Fibroblast of the aortic adventitia (primary cell): Measurements from ENCODE around the gene ERCC1. TPM values are rescaled to one million over a fixed set of nuclear protein-coding genes. Genes with fewer than 3 reads are reported as not detected.
A peak's percentile ranks its signal among the peaks of the same experiment; 100 is the strongest.

Source experiments
- DNase-seq: peaks from one replicate; pipeline ENCODE4 v3.0.0-alpha.2; 2010; ENCODE audit warnings: low read depth
- H3K4me3 ChIP-seq: 2 replicates; pipeline ENCODE4 v1.5.1; 2011; ENCODE audit warnings: low read depth, mild to moderate bottlenecking, control low read depth, low read length, moderate library complexity
- total RNA-seq: library from RNA; depleted of rRNA; stranded (reverse); fragments of >200 nt; gene quantifications from 2 replicates; pipeline ENCODE4 v1.2.3, GENCODE V29; 2012; ENCODE audit warnings: low replicate concordance
- TF ChIP-seq, protein P1 (sequence below): IDR thresholded peaks from 2 replicates; pipeline ENCODE4 v1.5.1; 2011; ENCODE audit warnings: mild to moderate bottlenecking, low read length, control low read depth, inconsistent platforms; ENCODE audit not compliant: insufficient read depth

Gene ERCC1
- total RNA-seq, 1 donor = 109 TPM

DNA sequence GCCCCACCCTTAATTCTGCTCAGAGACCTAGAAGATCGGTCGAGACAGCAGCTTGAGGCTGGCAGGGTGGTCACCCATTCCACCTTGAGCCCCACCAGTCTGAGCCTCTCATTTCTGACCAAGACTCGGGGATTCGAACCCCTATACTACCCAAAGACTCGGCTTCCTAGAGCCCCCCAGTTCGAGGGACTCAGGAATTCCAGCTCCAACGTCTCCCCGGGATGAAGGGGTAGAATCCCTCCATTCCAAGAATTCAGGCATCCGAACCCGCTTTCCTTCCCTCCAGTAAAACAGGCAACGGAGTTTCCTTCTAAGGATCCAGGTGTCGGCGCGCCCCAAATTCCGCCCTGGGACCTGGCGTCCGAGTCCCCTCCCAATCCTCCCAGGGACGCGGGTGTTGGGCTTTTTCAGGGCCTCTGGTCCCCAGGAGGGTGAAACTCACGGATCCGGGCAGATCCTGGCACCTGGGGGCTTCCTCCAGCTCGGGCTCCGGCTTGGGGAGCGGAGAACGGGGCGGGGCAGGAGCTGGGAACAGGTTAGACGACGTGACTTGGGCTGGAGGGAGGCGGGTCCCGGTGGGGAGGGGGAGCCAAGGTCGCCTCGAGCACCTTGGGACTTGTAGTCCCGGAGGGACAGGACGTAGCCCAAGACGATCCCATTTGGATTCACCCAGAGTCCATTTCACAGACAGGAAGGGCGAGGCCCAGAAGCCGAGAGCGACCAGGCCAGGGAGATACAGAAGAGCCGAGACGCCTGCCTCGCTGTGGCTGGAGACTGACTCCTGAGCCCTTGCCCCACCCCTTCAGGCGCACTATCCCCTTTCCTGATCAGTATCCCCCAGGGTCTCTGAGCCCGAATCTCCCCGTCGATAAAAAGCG is 18.9 kb downstream of the ERCC1 start, which contains the start of gene PPP1R13L:
TSS of gene PPP1R13L (minus strand) at position 513 of the 878 bp plus-strand sequence. CDS start 6,751 bp downstream, outside the sequence.
- TF ChIP-seq, protein P1, sequence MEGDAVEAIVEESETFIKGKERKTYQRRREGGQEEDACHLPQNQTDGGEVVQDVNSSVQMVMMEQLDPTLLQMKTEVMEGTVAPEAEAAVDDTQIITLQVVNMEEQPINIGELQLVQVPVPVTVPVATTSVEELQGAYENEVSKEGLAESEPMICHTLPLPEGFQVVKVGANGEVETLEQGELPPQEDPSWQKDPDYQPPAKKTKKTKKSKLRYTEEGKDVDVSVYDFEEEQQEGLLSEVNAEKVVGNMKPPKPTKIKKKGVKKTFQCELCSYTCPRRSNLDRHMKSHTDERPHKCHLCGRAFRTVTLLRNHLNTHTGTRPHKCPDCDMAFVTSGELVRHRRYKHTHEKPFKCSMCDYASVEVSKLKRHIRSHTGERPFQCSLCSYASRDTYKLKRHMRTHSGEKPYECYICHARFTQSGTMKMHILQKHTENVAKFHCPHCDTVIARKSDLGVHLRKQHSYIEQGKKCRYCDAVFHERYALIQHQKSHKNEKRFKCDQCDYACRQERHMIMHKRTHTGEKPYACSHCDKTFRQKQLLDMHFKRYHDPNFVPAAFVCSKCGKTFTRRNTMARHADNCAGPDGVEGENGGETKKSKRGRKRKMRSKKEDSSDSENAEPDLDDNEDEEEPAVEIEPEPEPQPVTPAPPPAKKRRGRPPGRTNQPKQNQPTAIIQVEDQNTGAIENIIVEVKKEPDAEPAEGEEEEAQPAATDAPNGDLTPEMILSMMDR = no peak
- DNase-seq = peak; percentile 63
- peak within 1 kb of the TSS; percentile 95 for H3K4me3 ChIP-seq

DNA sequence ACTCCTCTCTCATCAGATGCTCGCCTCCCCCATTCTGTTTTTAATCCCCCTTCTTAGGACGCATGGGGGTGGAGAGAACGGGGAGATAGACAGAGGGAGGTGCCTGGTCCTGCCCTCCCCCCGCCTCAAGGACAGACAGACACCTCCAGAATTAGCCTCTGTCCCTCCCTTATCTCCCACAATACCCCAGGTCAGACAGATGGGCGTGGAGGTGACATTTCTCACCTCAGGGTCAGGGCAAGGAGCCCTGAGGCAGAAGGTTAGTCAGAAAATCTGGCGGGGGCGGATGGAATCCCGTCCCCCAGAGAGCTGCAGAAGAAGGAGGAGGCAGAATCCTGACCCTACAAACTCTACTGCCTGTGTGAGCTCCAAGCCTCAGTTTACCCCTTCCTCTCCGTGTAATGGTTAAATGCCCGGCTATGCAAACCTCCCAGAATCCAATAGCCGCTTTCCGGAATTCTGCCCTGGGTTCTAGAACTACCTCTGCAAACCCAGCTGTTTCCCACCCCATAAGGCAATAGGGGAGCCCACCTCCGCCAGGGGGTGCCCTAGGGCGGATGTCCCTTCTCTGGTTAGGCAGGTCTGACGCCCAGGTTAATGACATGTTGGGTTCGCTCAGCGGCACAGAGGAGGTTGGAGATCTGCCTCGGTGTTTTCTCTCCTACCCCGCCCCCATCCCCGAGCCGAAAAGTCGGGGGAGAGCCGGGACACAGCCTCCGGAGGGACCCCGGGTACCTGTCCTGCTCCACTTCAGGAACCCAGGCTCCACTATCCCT is 19.7 kb downstream of the ERCC1 start:
- DNase-seq = no peak
- TF ChIP-seq, protein P1 = peak; percentile 48

GRCh38 chr19:45403272-45403671 is 20.4 kb downstream of the ERCC1 start:
- no peak overlapping the region for H3K4me3 ChIP-seq
- TF ChIP-seq, protein P1 = no peak
- DNase-seq = no peak

More for the DNA sequence above, 19.7 kb downstream of the ERCC1 start:
- peak overlapping the region; percentile 95 for H3K4me3 ChIP-seq

DNA sequence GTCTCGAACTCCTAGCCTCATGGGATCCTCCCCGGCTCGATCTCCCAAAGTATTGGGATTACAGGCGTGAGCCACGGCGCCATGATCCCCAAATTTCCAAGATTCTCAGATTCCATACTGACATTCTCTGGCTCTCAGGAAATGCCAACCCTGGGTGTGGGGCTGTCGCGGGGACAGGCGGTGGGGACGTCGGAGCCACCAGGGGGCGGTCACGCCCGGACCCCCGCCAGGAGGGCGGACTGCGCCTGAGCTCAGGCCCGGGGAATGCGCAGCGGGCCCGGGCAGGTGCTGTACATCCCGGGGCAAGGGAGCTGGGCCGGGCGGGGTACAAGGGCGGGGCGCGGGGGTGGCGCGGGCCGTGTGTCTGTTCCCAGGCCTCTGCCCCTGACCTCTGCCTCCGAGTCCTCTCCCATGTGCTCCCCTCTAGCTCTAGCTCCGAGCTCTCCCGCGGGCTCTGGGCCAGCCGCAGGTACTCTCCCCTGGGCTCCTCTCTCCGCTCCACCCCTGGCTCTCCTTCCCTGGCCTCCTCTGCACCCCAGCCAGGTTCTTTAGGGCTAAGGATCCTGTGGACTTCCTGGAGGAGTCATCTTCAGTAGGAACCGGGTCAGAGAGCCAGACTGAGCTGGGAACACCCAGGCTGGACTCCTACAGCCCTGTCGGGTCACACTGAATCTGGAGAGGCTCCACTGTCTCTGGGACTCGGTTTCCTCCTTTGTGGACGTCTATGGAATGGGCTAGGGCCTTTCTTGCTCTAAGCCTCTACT is 21.2 kb downstream of the ERCC1 start:
- TF ChIP-seq, protein P1 = peak; percentile 29
- no peak overlapping the region for H3K4me3 ChIP-seq
- DNase-seq = no peak

GRCh38 chr19:45401815-45402214 is 21.9 kb downstream of the ERCC1 start:
- TF ChIP-seq, protein P1 = no peak
- no peak overlapping the region for H3K4me3 ChIP-seq
- DNase-seq = no peak

DNA sequence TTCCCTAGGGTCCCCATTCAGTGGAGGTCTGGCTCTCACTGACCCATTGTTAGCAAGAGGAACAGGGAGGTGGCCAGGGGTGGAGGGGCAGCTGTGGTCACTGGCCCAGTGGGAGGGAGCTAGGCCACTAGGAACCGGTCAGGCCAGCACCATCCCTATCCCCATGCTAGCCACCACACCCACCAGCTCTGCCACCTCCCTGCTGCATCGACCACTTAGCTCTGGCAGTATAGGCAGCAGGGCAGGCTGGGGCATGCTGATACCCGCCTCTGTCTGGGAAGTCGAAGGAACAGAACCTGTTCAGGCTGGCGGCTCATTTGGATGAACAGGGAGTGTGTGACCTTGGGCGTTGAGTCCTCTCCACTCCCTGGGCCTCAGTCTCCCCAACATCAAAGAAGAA is 23.5 kb downstream of the ERCC1 start:
- TF ChIP-seq, protein P1 = no peak
- H3K4me3 ChIP-seq = no peak overlapping the region
- no peak for DNase-seq
